H9 (cell line): ENCODE results near the gene TRIM67. TPM values are rescaled to one million over a fixed set of nuclear protein-coding genes. Genes with fewer than 3 reads are reported as not detected.

Experiments used
- DNase-seq: peaks from one replicate; pipeline ENCODE4 v3.0.0-alpha.2; 2017
- H2AFZ ChIP-seq: one replicate; pipeline ENCODE4 v1.6.1; 2013; ENCODE audit warnings: mild to moderate bottlenecking, low read length, control low read depth, moderate library complexity
- H2AK5ac ChIP-seq: 2 replicates; pipeline ENCODE4 v1.6.1; 2013; ENCODE audit warnings: low read length, control low read depth, mixed read lengths; ENCODE audit not compliant: insufficient read length
- H2BK120ac ChIP-seq: one replicate; pipeline ENCODE4 v1.6.1; 2013; ENCODE audit warnings: low read depth, mild to moderate bottlenecking, low read length, control low read depth, inconsistent platforms; ENCODE audit not compliant: poor library complexity, severe bottlenecking
- H2BK12ac ChIP-seq: 2 replicates; pipeline ENCODE4 v1.6.1; 2013; ENCODE audit warnings: low read length, control low read depth, mixed read lengths, low read depth; ENCODE audit not compliant: insufficient read length
- H2BK15ac ChIP-seq: 2 replicates; pipeline ENCODE4 v1.6.1; 2013; ENCODE audit warnings: low read depth, low read length, control low read depth
- H2BK20ac ChIP-seq: one replicate; pipeline ENCODE4 v1.6.1; 2013; ENCODE audit warnings: low read depth, mild to moderate bottlenecking, low read length, control low read depth, inconsistent platforms; ENCODE audit not compliant: poor library complexity, severe bottlenecking
- H2BK5ac ChIP-seq: 2 replicates; pipeline ENCODE4 v1.6.1; 2013; ENCODE audit warnings: low read length, control low read depth, mixed read lengths; ENCODE audit not compliant: insufficient read length
- H3K14ac ChIP-seq: 2 replicates; pipeline ENCODE4 v1.6.1; 2013; ENCODE audit warnings: low read length, control low read depth; ENCODE audit not compliant: insufficient read depth
- H3K18ac ChIP-seq: 2 replicates; pipeline ENCODE4 v1.6.1; 2013; ENCODE audit warnings: low read depth, mild to moderate bottlenecking, mixed read lengths, low read length, control low read depth; ENCODE audit not compliant: insufficient read length
- H3K23ac ChIP-seq: 2 replicates; pipeline ENCODE4 v1.6.1; 2013; ENCODE audit warnings: low read length, control low read depth, mixed read lengths, low read depth; ENCODE audit not compliant: insufficient read length
- H3K23me2 ChIP-seq: 2 replicates; pipeline ENCODE4 v1.6.1; 2013; ENCODE audit warnings: low read depth, mild to moderate bottlenecking, mixed read lengths, low read length, control low read depth; ENCODE audit not compliant: insufficient read length, poor library complexity, severe bottlenecking
- H3K27ac ChIP-seq: 2 replicates; pipeline ENCODE4 v1.5.1; 2013; ENCODE audit warnings: low read length, control low read depth, mixed read lengths, low read depth; ENCODE audit not compliant: insufficient read length
- H3K27me3 ChIP-seq: 2 replicates; pipeline ENCODE4 v1.6.1; 2013; ENCODE audit warnings: low read length, control low read depth, inconsistent platforms; ENCODE audit not compliant: insufficient read depth
- H3K4ac ChIP-seq: 2 replicates; pipeline ENCODE4 v1.6.1; 2013; ENCODE audit warnings: low read depth, mild to moderate bottlenecking, control low read depth, inconsistent platforms, low read length, moderate library complexity
- H3K4me1 ChIP-seq: 2 replicates; pipeline ENCODE4 v1.6.1; 2013; ENCODE audit warnings: low read length, control low read depth, inconsistent platforms; ENCODE audit not compliant: insufficient read depth
- H3K4me2 ChIP-seq: 2 replicates; pipeline ENCODE4 v1.6.1; 2013; ENCODE audit warnings: low read length, control low read depth, mixed read lengths; ENCODE audit not compliant: insufficient read length, insufficient read depth
- H3K56ac ChIP-seq: 2 replicates; pipeline ENCODE4 v1.6.1; 2013; ENCODE audit warnings: low read depth, mild to moderate bottlenecking, mixed read lengths, low read length, control low read depth; ENCODE audit not compliant: insufficient read length
- H3K79me1 ChIP-seq: 2 replicates; pipeline ENCODE4 v1.6.1; 2013; ENCODE audit warnings: low read depth, mild to moderate bottlenecking, moderate library complexity, low read length, control low read depth, inconsistent platforms; ENCODE audit not compliant: insufficient read depth, poor library complexity, severe bottlenecking
- H3K79me2 ChIP-seq: 2 replicates; pipeline ENCODE4 v1.6.1; 2013; ENCODE audit warnings: low read length, control low read depth, inconsistent platforms; ENCODE audit not compliant: insufficient read depth
- H3K9ac ChIP-seq: 2 replicates; pipeline ENCODE4 v1.6.1; 2013; ENCODE audit warnings: low read length, control low read depth, mixed read lengths; ENCODE audit not compliant: insufficient read length; ENCODE audit errors: extremely low read depth
- H3K9me3 ChIP-seq: one replicate; pipeline ENCODE4 v1.6.1; 2013; ENCODE audit warnings: low read depth, low read length, inconsistent platforms; ENCODE audit not compliant: control insufficient read depth
- H3T11ph ChIP-seq: one replicate; pipeline ENCODE4 v1.6.1; 2013; ENCODE audit warnings: mild to moderate bottlenecking, low read length, control low read depth, inconsistent platforms
- H4K20me1 ChIP-seq: one replicate; pipeline ENCODE4 v1.6.1; 2013; ENCODE audit not compliant: control insufficient read depth, insufficient read length, insufficient read depth
- H4K5ac ChIP-seq: 2 replicates; pipeline ENCODE4 v1.6.1; 2013; ENCODE audit warnings: low read depth, mild to moderate bottlenecking, mixed read lengths, low read length, control low read depth; ENCODE audit not compliant: insufficient read length
- H4K8ac ChIP-seq: replicated peaks from 2 replicates; pipeline ENCODE4 v1.6.1; 2013; ENCODE audit warnings: low read length, control low read depth, mixed read lengths, low read depth; ENCODE audit not compliant: insufficient read length
- H4K91ac ChIP-seq: 2 replicates; pipeline ENCODE4 v1.6.1; 2013; ENCODE audit warnings: low read depth, mild to moderate bottlenecking, moderate library complexity, mixed read lengths, low read length, control low read depth; ENCODE audit not compliant: insufficient read length
- H3K27ac Mint-ChIP-seq, 3 experiments: 2 replicates in 2 of 3; 3 replicates in 1 of 3; pipeline ENCODE4 v1.8.0; 2020 to 2021; ENCODE audit warnings: mixed read lengths in 3 of 3, mild to moderate bottlenecking in 1 of 3, moderate library complexity in 1 of 3
- H3K27me3 Mint-ChIP-seq: 2 replicates; pipeline ENCODE4 v1.8.0; 2021; ENCODE audit warnings: low read depth, mild to moderate bottlenecking, moderate library complexity, mixed read lengths
- H3K36me3 Mint-ChIP-seq, 3 experiments: 2 replicates in 2 of 3; 3 replicates in 1 of 3; pipeline ENCODE4 v1.8.0; 2020 to 2021; ENCODE audit warnings: low read depth in 3 of 3, mixed read lengths in 3 of 3; ENCODE audit not compliant: insufficient read depth in 1 of 3
- H3K4me1 Mint-ChIP-seq, 2 experiments: 2 replicates each; pipeline ENCODE4 v1.8.0; 2020; ENCODE audit warnings: mixed read lengths in 2 of 2
- H3K4me3 Mint-ChIP-seq, 2 experiments: 2 replicates in 1 of 2; 3 replicates in 1 of 2; pipeline ENCODE4 v1.8.0; 2020 to 2021; ENCODE audit warnings: mild to moderate bottlenecking in 2 of 2, mixed read lengths in 2 of 2, moderate library complexity in 1 of 2
- H3K9me3 Mint-ChIP-seq, 2 experiments: 2 replicates in 1 of 2; 3 replicates in 1 of 2; pipeline ENCODE4 v1.8.0; 2020; ENCODE audit warnings: mild to moderate bottlenecking in 2 of 2, mixed read lengths in 2 of 2, moderate library complexity in 1 of 2
- CTCF ChIP-seq: fragments of 200-600 bp; sonication (generic); conservative IDR thresholded peaks from 3 replicates; pipeline ENCODE4 v1.8.0; 2021; ENCODE audit warnings: antibody characterized with exemption, mild to moderate bottlenecking
- WGBS: extraction: QIAGEN DNeasy Blood & Tissue Kit; methylation state at CpG from one replicate; pipeline ENCODE4 v1.1.7; 2013; ENCODE audit warnings: missing lambda C conversion rate, low lambda C conversion rate, mixed read lengths; ENCODE audit not compliant: insufficient read length; ENCODE audit errors: extremely low coverage; 5-methylcytosine and 5-hydroxymethylcytosine counted together
- total RNA-seq: library from RNA; stranded (reverse); gene quantifications from 2 replicates; pipeline ENCODE4 v1.2.1, GENCODE V29; 2021

Gene TRIM67
- total RNA-seq, 1 experiment from 2014 or later: not detected

GRCh38 chr1:231177226-231177625 is 15.4 kb downstream of the TRIM67 start:
- H2BK15ac ChIP-seq: no peak overlapping the region
- H2BK120ac ChIP-seq: no peak overlapping the region
- no peak overlapping the region for H3K27ac Mint-ChIP-seq
- peaks cover under 1 to 18% of the 10 kb centered on the region in 2 experiments; a peak in 3 of 4 replicates for H3K4me1 Mint-ChIP-seq
- no peaks in the 10 kb centered on the region for H4K20me1 ChIP-seq
- H3K4ac ChIP-seq: no peak overlapping the region
- H3K9me3 ChIP-seq: no peaks in the 10 kb centered on the region
- H3T11ph ChIP-seq: no peak overlapping the region
- H3K4me1 ChIP-seq: no peaks in the 10 kb centered on the region
- H4K5ac ChIP-seq: no peak overlapping the region
- no peak overlapping the region for H4K91ac ChIP-seq
- H3K36me3 Mint-ChIP-seq: no peaks in the 10 kb centered on the region
- no peak overlapping the region for H3K4me3 Mint-ChIP-seq
- H3K14ac ChIP-seq: no peak overlapping the region
- no peak overlapping the region for H3K23ac ChIP-seq
- no peak overlapping the region for H2BK5ac ChIP-seq
- peaks cover 5 to 13% of the 10 kb centered on the region in 2 experiments; a peak in 3 of 5 replicates for H3K9me3 Mint-ChIP-seq
- H2BK12ac ChIP-seq: no peak overlapping the region
- H2AFZ ChIP-seq: no peak overlapping the region
- peaks cover 2% of the 10 kb centered on the region; the same call in 1 of the 2 replicates for H3K27me3 ChIP-seq
- TF ChIP-seq CTCF: no peak
- no peak overlapping the region for H3K27ac ChIP-seq
- no peak overlapping the region for H2BK20ac ChIP-seq
- H3K9ac ChIP-seq: no peak overlapping the region
- H3K27me3 Mint-ChIP-seq: peaks cover 99% of the 10 kb centered on the region
- no peak for DNase-seq
- WGBS: no CpG with 5 or more reads among the region's 5 CpGs
- H2AK5ac ChIP-seq: no peak overlapping the region
- H3K79me2 ChIP-seq: no peaks in the 10 kb centered on the region
- no peak overlapping the region for H3K18ac ChIP-seq
- H3K79me1 ChIP-seq: no peaks in the 10 kb centered on the region
- H3K23me2 ChIP-seq: no peaks in the 10 kb centered on the region
- H4K8ac ChIP-seq: no peak overlapping the region
- no peak overlapping the region for H3K56ac ChIP-seq
- H3K4me2 ChIP-seq: no peak overlapping the region
